DOHH2 (cell line): Measurements from ENCODE around the gene MAP3K1.

Source experiments
- EZH2phosphoT487 ChIP-seq: fragments of 200-600 bp; sonication (generic); IDR thresholded peaks from 2 replicates; pipeline ENCODE4 v1.6.1; 2017; ENCODE audit warnings: borderline replicate concordance, mild to moderate bottlenecking, antibody characterized with exemption, low read length, moderate library complexity, mixed read lengths
- TF ChIP-seq, protein P1 (sequence below): fragments of 200-600 bp; sonication (generic); IDR thresholded peaks from one replicate; pipeline ENCODE4 v1.5.1; 2014; ENCODE audit warnings: antibody characterized with exemption, mild to moderate bottlenecking, low read depth, low read length; ENCODE audit not compliant: poor library complexity, severe bottlenecking

DNA sequence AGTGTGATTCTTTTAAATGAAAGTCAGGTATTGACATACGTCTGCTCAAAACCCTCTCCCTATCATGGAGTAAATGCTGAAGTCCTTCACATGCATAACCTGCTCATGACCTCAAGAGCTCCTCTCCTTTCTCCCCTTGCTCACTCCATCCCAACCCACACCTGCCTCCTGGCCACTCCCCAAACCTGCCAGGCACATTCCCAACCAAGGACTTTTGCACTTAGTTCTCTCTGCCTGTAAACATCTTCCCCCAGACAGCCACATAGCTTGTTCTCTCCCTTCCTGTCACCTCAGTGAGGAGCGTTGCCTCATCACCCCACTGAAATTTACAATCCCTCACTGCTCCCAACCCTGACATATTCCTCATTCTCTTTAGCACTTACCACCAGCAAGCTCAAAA is 102.7 kb downstream of the MAP3K1 start:
- TF ChIP-seq, protein P1, sequence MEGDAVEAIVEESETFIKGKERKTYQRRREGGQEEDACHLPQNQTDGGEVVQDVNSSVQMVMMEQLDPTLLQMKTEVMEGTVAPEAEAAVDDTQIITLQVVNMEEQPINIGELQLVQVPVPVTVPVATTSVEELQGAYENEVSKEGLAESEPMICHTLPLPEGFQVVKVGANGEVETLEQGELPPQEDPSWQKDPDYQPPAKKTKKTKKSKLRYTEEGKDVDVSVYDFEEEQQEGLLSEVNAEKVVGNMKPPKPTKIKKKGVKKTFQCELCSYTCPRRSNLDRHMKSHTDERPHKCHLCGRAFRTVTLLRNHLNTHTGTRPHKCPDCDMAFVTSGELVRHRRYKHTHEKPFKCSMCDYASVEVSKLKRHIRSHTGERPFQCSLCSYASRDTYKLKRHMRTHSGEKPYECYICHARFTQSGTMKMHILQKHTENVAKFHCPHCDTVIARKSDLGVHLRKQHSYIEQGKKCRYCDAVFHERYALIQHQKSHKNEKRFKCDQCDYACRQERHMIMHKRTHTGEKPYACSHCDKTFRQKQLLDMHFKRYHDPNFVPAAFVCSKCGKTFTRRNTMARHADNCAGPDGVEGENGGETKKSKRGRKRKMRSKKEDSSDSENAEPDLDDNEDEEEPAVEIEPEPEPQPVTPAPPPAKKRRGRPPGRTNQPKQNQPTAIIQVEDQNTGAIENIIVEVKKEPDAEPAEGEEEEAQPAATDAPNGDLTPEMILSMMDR: no peak
- no peak for TF ChIP-seq EZH2phosphoT487
